Skeletal muscle cell (primary cell): ENCODE results near the gene ADRA2C.
A peak's percentile ranks its signal among the peaks of the same experiment; 100 is the strongest.

Experiments used
- DNase-seq: peaks from one replicate; pipeline ENCODE4 v3.0.0-alpha.2; 2010; ENCODE audit warnings: low read depth
- H3K4me3 ChIP-seq: 2 replicates; pipeline ENCODE4 v1.5.1; 2011; ENCODE audit warnings: low read depth, mild to moderate bottlenecking, control low read depth, low read length, moderate library complexity

ADRA2C gene

DNA sequence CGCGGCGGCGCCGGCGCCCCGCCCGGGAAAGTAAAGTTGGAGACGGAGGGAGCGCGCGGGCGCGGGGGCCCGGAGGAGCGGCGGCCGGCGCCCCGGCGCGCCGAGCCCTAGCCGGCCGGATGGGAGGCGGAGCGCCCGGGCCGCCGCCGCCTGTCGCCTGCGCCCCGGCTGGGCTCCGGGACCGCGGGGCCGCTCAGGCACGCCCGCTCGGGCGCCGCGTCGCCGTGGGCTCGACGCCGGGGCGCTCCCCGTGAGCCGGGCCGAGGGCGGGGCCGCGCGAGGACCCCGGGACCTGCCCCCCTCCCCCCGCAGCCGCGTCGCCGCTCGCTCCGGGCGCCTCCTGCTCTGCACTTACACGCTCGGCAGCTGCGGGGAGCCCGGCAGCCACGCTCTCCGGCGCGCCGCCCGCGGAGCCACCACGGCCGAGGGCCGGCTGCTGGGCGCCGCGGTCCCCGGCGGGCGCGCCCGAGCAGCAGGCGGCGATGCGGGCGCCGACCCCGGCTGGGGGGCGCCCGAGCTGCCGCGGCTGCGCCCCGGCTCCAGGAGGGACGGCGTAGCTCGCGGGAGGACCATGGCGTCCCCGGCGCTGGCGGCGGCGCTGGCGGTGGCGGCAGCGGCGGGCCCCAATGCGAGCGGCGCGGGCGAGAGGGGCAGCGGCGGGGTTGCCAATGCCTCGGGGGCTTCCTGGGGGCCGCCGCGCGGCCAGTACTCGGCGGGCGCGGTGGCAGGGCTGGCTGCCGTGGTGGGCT, at the start of gene ADRA2C:
TSS of gene ADRA2C (plus strand) at position 350 of the 749 bp plus-strand sequence. CDS start at position 572, 222 bp downstream.
- DNase-seq: no peak
- H3K4me3 ChIP-seq: peak within 1 kb of the TSS; percentile 47

DNA sequence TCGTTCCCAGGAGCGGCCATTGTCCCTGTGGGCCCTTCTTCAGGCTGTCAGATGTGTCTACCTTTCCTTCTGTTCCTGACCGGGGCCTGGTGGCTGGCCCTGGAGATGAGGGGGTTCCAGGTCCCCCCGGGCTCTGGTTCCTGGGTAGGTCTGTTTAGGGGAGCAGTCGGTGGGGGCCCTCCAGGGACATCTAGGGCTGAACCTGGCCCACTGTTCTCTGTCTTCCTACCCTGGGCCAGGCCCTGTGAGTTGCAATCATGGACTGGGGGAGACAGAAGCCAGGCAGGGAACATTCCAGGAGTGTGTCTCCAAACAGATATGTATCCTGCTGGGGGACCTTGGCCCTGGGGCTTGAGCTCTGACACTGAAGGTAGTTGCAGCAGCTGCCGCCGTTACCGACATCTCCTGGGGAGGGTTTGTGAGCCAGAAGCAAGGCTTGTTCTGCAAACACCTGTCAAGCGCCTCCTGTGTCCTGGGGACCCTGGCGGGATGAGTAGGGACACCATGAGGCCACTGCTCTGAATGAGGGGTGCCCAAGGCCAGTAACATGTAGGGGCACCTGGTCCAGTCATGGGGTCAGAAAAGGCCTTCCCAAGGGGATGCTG, 49.5 kb upstream of the ADRA2C start:
- no peak overlapping the region for H3K4me3 ChIP-seq
- DNase-seq: no peak

DNA sequence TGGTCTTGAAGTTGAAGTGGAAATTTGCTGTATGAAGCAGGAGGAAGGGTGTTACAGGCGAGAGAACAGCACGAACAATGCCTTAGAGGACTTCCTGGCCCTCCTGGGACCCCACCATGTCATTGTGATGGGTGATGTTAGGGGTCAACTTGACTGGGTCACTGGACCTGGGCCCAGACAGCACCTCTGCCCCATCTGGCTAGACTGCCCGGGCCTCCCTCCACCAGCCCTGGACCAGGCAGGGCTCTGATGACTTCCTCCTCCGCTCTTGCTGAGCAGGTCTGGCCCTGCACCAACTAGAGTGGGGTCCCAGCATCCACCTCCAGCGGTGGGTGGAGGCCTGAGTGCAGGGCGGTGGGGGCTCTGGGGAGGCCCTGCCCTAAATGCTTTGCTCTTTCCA, 48.9 kb upstream of the ADRA2C start:
- H3K4me3 ChIP-seq: no peak overlapping the region
- no peak for DNase-seq

DNA sequence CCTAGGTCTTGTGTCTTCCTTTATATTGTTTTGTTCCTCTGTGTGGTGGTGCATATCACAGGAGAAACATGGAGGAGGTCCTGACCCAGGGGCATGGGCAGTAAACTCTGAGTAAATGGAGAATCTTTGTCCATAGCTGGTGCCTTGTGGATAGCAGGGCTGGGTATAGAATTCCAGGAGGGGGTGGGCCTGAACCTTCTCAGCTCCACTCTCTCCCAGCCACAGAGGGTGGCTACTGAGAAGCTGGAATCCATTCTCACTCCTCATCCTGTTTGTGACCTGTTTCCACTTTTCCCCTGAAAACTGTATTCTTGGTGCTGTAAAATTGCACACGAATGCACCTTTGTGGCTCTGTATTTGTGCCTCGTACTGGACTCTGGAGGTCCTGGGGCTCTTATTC, 47.7 kb upstream of the ADRA2C start:
- H3K4me3 ChIP-seq: no peak overlapping the region
- DNase-seq: no peak

DNA sequence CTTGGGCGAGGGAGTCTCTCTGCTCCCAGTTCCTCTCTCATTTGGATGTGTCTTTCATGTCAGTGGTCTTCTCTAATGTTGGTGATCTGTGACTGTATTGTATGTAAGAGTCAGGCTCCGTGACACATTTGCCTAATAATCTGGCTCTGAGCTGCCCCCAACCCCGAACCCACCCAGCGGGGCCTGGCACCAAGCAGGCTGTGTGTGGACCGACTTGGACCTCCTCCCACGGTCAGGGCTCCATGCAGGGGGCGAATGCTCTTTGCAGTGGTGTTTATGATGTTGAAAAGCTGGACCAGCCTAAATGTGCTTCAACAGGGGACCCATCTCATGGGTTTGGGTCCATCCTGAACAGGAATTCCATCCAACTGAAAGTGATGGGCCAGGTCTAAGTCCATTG, 47.0 kb upstream of the ADRA2C start:
- no peak overlapping the region for H3K4me3 ChIP-seq

DNA sequence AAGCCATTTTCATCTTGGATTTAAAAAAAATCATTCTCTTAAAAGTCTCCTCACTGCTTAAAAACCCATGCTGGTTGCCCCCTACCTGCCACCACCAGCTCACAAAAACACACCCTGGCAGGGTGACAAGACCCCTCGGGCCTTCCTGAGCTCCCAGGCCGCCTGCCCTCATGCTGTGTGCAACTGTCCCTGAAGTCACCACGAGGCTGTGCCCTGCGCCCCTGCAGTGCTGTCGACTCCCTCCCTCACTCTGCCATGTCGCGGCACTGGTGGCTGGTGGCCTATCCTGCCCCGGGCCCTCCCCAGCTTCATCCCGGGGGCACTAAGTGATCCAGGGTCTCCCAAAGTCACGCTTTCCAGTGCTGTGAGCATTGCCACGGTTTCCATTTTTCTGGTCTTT, 46.3 kb upstream of the ADRA2C start:
- H3K4me3 ChIP-seq: no peak overlapping the region
- DNase-seq: no peak

More for the DNA sequence above, 47.0 kb upstream of the ADRA2C start:
- no peak for DNase-seq

DNA sequence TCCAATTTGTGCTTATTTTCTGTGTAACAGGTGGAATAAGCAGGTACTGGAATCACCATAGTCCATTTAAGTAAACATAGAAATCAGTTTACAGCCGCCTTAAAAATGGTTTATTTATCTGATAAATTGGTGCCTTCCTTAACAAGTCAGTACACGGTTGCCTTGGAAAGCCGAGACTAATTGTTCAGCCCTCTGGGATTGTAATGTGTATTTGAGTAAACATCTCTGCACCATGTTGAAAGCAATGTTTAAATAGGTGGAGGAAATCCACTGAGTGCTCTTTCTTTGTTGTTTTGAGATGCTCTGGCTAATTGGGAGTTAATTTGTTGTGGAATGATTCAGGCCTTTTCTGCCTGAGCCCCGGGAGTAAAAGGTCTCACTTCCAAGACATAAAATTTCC, 45.7 kb upstream of the ADRA2C start:
- no peak overlapping the region for H3K4me3 ChIP-seq
- no peak for DNase-seq

DNA sequence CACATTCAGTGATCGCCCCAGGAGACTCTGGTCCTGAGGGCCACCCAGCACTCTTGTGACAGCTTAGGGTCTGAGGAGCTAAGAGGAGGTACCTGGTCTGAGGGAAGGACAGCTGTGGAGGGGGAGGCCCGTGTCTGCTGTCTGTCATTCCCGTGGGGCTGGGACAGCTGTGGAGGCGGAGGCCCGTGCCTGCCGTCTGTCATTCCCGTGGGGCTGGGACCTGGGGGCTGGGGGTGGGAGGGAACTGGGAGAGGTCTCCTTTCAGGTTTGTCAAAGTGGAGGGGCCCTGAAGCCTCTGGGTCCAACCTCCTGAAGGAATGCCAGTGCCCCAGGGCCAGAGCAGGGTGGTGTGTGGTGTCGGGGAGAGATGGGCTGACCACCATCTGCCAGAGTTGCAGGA, 45.0 kb upstream of the ADRA2C start:
- no peak for DNase-seq
- no peak overlapping the region for H3K4me3 ChIP-seq

DNA sequence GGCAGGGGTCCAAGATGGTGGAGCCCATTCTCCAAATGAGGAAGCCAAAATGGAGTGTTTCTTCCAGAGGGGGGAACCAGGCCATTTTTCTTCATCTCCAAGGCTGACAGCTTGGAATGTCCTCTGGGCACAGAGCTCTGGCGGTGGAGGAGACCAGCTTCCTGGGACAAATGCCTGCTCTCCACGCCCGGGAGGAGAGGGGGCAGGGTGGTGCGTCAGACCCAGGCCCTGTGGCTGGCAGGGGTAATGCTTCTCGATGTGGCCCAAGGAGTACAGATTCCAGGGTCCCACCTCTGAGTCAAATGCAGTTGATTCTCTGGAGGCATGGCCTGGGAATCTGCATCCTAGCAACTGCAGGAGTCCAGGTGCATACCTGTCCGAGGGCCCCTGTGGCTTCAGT, 44.6 kb upstream of the ADRA2C start:
- H3K4me3 ChIP-seq: no peak overlapping the region
- no peak for DNase-seq

DNA sequence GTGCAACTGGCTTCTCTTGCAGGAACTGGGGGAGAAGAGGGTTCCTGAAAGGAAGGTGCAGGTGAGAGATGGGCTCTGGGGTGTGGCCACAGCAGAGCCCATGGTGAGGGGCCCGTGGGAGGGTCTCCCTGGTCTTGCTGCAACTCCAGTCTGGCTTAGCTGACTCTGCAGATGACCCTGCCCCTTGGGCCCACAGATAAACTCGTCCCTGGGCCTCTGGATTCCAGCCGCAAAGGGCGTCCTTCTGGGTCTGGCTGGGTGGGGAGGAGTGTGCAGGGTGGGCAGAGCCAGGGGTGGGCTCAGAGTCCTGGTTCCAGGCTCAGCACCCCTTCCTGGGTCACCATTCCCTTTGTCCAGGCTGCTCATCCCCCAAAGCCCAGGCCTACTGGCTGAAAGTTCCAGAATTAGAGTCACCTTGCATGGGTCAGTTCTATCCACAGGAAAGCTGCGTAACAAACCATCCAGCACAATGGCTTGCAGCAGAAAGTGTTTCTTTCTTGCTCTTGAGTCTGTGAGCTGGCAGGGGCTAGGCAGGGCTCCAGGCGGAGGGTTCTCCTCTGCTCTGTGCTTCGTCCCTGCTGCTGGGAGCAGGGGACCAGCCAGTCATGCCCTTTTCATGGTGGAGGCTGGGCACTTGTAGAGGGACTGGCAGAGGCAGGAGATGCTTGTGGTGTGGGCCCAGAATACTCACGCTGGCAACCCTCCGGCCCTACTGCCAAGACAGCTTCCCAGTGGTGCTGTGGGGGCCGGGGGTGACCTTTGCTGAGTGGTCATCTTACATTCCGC, 43.5 kb upstream of the ADRA2C start:
- no peak for DNase-seq

DNA sequence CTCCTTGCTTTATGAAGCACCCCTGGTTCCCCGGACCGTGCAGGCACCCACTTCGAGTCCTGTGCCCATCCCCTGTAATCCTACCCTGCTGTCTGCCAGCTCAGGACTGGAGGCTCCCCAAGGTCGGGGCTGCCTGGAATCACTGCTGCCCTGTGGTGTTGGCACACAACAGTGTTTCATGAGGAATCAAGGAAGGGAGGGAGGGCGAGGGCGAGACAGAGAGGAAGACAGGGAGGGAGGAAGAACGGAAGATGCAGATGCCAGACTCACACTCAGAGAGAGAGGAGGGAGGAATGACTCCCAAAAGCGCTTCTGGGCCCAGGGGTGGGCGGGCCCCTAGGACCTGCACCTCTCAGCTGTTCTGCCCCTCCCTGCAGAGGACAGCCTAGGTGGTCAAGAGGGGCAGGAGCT, 42.9 kb upstream of the ADRA2C start:
- no peak overlapping the region for H3K4me3 ChIP-seq
- DNase-seq: no peak

More for the DNA sequence above, 43.5 kb upstream of the ADRA2C start:
- H3K4me3 ChIP-seq: no peak overlapping the region

DNA sequence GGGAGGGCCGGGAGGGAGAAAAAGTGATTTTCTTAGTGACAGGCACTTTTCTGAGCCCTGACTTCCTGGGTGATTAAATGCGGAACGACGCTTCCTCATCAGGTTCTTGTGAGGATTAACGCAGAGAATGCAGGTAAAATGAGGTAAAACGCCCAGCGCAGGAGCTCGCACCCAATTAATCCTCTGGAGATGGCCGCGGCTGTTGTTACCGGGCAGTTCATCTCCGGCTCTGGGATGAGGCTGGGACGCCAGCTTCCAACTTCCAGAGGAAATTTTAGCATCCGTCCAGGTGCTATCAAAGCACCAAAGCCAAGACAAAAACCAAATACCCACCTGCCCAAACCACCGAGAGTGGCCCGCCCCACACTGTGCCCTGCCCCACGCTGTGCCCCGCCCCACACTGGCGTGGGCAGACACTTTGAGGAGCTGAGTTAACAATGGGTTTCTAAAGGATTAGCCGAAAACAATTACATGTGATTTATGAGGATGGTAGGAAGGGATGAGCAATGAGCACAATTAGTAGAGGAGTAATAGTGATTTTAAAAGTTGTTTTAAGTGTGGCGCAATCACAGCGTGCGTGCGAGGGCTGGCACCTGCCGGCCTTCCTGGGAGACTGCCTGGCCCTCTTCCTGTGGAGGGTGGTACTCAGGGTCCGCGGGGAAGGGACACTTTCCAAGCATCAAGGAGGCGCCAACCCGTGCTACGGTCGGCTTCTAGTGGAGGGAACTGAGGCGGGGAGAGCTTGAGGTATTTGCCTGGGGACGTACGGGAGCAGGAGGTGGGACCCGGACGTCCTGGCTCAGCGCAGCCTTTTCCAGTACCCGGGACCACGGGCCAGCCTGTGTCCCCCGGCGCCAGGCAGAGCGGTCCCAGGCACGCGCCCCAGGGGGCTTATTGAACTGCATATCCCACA, 41.6 kb upstream of the ADRA2C start:
- no peak for DNase-seq
- H3K4me3 ChIP-seq: no peak overlapping the region

DNA sequence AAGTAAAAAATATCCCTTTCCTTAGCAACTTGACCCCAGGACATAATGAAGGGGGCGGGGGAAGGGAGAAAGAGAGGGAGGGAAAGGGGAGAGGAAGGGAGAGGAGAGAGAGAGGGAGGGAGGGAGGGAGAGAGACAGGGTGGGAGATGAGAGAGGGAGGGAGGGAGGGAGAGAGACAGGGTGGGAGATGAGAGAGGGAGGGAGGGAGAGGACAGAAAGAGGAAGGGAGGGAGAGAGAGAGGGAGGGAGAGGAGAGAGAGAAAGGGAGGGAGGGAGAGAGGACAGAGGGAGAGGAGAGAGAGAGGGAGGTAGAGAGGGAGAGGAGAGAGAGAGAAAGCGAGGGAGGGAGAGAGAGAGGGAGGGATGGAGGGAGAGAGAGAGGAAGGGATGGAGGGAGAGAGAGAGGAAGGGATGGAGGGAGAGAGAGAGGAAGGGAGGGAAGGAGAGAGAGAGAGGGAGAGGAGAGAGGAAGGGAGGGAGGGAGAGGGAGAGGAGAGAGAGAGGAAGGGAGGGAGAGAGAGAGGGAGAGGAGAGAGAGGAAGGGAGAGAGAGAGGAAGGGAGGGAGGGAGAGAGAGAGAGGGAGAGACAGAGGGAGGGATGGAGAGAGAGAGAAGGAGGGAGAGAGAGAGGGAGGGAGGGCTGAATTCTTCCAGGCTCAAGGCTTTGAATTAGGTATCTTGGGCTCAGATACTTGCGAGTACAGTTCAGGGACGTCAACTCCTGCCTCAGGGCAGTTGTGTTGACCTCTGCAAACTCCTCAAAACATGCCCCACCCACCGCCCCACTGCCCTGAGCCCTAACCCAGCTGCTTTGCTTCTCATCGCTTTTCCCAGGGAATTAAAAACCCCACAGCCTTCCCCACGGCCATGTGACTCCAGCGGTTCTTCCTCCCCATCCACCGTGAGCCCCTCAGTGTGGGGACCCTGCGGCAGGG, 40.0 kb upstream of the ADRA2C start:
- DNase-seq: no peak
- H3K4me3 ChIP-seq: no peak overlapping the region

DNA sequence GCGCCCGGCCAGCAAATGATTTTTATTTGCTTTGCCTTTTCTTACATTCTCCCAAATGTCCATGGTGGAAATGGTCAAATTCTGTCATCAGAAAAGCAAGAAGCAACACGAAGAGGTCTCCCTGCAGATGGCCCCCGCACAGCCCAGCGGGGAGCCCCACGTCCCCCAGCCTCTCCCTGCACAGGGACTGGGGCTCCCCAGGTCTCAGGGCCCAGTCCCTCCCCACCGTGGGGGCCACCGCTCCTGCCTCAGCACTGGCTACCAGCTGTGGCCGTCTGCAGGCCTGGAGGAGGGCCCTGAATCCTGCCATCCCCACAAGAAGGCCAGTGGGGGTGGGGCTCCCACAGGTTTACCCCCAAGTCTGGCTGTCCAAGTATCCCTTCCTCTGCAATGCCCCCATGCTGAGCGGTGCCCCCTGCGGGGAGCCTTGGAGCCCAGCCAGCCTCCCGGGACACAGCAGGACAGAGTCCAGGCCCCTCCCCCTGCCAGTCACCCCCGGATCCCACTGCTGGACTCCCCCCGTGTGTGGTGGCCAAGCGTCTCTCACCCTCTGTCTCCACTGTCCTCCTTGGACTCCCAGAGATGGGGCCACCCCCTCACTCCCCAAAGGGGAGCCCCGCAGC, 38.2 kb upstream of the ADRA2C start:
- no peak for DNase-seq
- H3K4me3 ChIP-seq: no peak overlapping the region

DNA sequence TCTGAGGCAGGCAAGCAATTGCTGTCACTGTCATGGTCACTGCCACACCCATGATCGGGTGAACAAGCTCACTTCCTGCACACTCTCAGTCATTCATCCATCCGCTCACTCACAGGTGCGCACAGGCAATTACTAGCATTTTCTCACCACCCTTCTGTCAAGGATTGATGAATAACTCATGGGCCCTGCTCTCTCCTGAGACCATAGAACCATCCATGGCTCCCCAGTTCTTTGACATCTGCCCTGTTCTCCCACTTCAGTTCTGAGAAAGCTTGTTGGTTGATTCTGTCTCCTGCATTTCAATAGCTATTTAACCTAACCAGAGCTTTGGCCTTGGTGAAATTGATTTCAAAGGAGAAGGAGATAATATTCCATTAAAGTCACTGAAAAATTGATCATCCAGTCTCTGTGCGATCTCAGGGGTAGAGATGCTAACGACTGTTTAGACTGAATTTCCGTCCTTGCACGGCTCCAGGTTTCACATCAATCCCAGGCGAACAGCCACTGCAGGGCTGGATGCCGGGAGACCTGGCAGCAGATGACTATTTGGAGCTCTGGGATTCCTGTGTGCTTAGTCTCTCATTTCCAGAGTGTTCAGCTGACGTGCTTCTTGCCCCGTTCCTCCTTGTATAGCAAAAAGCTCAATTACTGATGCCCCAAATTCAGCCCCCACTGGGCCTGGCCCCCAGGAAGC, 36.9 kb upstream of the ADRA2C start:
- DNase-seq: peak; percentile 16
- no peak overlapping the region for H3K4me3 ChIP-seq

DNA sequence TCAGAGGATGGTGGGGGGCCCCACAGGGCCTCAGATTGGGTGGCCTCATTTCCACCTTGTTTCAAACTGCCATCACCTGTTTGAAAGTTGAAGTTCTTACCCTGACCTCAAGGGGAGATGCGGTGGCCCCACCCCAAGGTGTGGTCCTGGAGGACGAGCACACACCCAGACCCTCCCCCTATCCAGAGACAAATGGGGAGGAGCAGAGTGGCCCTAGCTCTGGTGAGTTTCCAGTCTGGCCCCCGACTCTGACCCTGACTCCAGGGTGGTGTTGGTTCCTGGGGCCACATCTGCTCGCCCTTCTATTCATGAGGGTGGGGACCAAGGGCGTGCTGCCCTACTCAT, 36.3 kb upstream of the ADRA2C start:
- H3K4me3 ChIP-seq: no peak overlapping the region
- no peak for DNase-seq

DNA sequence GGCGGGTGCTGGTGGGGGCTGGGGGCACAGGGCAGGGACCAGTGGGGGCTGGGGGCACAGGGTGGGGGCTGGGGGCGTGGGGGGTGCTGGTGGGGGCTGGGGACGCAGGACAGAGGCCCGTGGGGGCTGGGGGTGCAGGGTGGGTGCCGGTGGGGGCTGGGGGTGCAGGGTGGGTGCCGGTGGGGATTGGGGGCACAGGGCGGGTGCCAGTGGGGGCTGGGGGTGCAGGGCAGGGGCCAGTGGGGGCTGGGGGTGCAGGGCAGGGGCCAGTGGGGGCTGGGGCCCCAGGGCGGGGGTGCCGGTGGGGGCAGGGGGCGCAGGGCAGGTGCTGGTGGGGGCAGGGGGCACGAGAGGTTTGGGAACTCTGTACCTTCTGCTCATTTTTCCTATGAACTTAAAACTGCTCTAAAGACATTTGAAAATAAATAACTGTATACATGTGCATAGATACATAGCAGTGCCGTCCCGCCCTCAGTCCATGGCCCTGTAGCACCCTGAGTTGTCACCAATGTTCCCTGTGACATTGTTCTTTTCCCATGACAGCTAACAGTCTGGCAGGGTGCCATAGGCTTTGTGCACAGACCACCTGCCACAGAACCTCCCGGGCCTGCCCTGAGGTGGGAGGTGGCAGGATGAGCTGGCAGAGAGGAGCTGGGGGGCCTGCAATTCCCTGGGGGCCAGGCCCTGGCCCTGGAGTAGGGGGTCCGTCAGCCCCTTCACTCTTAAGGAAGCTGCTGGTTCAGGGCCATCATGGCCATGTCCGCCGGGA, 35.6 kb upstream of the ADRA2C start:
- no peak overlapping the region for H3K4me3 ChIP-seq
- DNase-seq: no peak
